IPS DF 4.7 (cell line): ENCODE measurements around the gene ARHGAP26.
A peak's percentile ranks its signal among the peaks of the same experiment; 100 is the strongest.

Source experiments
- DNase-seq: peaks from one replicate; pipeline ENCODE4 v3.0.0-alpha.2; 2013; ENCODE audit warnings: low spot score; ENCODE audit errors: extremely low read depth

The ARHGAP26 gene

DNA sequence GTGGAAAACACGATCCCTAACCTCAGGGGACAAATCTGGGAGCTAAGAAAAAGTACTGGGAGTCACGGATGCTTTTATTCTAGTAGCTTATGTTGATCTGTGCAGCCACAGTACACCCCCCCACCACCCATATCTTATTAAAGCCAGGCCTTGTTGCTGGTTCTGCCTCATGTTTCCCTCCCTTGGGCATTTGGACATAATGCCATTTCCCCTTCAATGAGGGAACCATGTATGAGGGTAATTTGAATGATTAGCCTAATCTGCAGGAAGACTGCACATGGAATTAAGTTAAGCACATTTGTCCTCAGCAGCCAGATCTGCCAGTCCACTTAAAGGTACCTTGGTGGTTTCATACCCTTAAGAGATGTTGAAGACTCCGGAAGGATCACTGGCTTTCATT lies 102.0 kb downstream of the ARHGAP26 start:
- DNase-seq: no peak

DNA sequence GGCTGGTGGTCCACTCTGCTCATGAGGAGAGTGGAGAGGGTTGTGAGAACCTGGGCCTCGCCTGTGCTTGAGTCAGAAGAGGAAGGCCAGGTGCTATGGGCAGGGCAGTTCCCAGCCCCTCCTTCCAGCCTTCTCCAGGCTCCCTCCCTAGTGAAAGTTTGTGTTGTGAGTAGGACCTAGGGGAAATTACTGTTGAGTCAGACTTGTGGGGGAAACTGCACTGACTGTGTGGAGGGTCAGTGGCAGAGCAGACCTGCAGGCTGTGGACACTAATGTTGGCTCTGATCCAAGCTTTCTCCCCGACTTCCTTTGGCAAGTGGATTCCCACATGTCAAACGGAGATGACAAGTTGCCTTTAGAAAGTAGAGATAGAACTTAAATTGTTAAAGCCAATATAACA lies 102.6 kb downstream of the ARHGAP26 start:
- DNase-seq: no peak

DNA sequence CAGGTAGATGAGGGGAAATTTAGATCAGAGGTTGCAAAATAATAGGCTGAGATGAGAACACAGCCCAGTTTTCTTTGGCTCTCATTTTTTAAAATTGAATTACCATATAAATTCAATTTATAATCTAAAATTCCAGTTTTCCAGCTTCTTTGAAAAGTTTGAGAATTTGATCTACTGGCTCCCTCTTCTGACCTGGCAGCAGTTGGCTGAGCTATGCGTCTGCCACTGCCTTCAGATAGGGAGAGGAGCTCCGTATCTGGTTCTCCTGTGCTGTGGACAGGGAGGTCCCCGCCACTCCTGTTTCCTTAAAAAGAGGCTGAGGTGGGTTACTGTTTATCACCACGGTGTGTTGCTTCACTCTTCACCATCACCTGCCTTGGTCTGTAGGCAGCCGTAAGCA lies 103.7 kb downstream of the ARHGAP26 start:
- no peak for DNase-seq

DNA sequence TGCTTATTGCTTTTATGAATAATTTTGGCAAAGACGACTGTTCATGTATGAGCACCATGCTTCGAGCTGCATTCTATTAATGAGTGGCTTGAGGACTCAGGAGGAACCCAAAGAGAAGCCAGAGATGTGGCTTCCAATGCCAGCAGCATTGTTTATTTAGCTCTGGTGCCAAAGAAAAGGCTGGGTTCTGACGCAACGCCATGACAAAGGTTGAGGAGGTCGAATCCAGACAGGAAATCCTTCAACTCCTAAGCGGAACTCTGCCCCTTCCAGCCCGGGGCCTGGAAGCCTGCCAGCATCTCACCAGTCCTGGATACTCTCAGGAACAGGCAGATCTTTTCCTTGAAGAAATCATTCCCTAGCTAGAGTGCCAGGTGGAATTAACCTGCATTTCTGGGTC lies 104.4 kb downstream of the ARHGAP26 start:
- no peak for DNase-seq

DNA sequence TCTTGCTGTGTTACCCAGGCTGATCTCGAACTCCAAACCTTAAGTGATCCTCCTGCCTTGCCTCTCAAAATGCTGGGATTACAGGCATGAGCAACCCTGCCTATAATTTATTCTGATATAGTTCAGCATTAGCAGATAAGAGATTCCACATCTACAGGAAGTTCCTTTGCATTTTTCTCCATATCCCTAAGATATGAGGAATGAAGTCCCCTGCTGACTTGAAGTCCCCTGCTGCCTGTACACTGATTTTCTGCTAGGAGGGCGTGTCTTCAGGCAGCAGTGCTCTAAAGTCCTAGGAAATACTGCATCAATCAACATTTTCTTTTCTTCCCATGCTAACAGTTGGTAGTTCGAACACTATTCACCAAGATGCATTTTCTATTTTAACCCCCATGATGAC lies 105.8 kb downstream of the ARHGAP26 start:
- DNase-seq: no peak

DNA sequence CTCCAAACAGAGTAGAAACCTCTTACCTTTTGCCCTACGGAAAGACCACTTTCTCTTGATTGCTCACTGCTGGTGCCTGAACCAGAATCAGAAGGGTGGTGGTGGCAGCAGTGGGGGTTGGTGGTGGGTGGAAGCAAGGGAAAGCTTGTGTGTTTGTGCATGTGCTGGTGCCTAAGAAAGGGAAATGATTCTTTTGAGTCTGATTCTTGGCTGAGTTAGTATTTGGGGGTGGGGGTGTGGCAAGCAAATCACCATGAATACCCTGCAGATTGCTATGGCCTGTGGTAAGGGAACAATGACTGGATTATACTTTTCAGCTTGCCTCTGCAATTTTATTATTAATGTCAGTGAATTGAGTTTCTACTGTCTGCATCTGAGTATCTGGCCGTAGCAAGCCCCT lies 106.6 kb downstream of the ARHGAP26 start:
- DNase-seq: no peak

DNA sequence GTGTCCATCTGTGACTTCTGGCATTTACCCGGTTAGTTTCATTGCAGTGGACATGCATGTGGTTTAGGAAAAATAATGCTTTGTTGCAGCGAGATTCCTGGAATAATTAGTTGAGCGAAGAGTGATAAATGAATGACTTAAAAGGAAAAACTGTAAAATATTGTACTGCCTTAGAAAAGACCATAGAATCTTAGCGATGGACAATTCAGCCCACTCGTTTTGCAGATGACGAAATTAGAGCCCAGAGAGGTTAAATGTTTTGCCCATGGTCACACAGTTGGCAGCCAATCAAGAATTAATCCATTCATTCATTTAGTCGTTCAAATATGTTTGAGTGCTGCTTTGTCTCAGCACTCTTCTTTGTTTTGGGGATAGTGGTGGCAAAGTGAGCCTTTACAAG lies 107.9 kb downstream of the ARHGAP26 start:
- DNase-seq: no peak

DNA sequence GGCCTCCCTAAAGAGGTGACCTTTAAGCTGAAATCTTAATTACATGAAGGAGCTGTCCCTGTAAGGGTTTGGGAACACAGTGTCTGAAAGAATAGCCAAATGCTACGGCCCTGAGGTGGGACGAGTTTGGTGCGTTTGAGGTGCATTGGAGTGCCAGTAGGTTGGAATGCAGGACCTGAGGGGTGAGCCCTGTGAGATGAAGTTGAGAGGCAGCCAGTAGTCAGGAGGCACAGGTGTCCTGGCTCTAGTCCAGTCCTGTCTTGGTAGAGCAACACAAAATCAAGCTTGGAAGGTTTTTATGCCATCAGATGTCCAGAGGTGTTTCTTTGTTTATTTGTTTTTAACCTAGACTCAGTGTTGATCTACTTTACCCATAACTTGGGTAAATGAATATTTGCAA lies 108.5 kb downstream of the ARHGAP26 start:
- no peak for DNase-seq

DNA sequence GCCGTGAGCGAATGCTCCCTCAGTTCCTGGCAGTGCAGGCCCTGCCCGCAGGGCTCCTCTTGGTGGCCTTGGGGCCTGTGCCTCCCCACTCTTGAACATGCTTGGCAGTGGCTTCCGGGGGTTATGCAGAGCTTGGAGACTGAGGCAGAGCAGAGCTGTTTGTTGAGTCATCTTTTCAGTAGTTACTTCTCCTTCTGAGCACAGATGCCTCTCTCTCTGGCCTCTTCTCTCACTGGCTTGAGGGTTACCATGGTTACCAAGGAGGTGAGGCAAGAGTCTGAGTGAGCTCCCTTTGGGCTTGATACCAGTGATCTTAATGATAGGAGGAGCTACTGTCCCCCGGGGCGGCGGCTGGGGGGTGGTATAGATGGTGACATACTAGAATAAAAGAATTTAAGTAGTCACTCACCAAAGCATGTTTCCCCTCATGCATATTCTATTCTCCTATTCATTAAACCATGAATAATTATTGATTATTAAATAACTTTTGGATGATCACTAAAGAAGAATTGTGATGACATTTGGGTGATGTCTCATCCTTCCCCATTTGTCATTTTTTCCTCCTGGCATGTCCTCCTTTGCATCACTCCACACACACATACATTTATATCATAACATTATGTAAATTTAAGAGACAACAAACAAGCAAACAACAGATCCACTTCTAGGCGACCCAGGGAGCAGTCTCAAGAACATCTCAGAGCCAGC lies 111.1 kb downstream of the ARHGAP26 start:
- DNase-seq: no peak

DNA sequence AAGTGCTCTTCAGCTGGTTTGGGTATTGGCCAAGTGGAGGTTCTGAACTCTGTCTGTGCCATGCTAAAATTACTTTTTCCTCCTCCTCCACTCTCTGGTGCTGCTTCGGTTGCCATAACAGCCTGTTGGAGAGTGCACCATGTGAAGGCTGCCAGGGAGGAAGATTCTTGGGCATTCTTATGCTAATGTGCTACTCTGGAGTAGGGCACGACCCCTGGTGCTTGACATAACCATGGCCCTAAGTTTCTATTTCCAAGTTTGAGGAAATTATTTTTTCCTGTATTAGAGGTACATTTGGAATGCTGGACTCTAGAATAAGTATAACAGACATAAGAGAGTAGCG lies 111.6 kb downstream of the ARHGAP26 start:
- DNase-seq: no peak

DNA sequence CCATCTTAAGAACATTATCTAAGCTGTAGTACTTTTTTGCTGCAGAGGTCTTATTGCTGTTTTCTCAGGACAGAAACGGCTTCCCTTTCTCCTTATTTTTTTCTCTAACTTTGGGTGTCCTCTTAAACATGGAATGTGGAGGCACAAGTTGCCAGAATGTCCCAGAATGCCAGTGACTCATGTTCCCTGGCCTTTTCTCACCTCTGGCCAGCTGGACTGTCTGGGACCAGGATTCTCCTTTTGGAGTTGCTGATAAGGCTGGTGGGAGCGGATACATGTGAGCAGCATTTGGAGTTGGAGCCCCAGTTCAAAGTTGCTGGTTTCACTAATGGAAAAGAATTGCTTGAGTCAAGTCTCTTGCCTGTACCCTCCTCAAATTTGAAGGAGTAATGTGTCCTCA lies 112.8 kb downstream of the ARHGAP26 start:
- DNase-seq: no peak

DNA sequence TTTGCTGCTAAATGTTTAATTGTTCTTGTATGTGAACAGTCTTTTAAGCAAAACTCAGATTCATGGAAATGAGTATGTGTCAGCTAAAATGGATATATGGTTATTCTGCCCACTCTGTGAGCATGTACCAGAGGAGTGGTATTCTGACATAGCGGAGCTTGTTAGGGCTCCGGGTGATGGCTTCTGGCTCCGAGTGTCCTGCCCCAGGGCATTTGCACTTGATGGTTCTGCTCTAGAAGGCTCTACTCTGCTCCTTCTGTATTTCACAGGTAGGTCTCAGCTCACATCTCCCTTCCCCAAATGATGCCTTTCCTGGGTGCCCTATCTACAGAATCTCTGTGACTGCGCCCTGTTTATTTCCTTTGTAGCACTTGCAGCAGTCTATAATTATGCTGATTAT lies 113.3 kb downstream of the ARHGAP26 start:
- no peak for DNase-seq

DNA sequence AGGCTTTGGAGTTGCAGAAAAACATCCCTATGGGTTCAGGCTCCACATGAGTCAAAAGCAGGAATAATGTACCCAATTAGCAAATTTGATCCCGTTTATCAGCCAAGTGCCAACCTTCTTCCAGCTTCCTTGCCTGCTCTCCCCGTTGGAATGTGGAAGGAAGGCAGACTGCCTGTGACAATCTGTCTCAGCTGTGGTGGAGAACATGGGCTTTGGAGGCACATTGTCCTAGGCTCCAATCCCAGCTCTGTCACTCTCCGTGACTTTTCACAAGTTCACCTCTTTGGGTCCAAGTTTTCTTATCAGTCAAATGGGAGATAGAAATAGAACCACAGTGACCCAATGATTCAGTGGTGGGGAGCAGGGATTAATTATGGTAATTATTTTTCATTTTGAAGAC lies 113.9 kb downstream of the ARHGAP26 start:
- DNase-seq: no peak

DNA sequence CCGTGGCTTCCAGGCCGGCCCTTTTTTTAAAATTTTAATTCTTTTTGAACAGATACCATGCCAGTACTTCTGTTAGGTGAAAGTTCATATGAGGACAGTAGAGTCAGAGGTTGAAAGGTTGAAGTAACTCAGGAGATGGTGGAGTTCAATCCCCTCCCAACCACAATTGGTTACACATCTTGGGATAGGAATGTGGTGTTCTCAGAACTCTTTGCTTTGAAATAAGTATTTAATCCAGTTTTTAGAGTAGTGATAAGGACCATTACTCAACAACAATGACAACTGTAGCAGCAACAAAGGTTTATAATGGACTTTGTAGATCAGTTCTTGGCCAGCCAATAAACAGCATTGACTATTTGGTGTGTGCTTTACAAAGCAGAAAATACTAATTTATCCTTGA lies 116.0 kb downstream of the ARHGAP26 start:
- no peak for DNase-seq

DNA sequence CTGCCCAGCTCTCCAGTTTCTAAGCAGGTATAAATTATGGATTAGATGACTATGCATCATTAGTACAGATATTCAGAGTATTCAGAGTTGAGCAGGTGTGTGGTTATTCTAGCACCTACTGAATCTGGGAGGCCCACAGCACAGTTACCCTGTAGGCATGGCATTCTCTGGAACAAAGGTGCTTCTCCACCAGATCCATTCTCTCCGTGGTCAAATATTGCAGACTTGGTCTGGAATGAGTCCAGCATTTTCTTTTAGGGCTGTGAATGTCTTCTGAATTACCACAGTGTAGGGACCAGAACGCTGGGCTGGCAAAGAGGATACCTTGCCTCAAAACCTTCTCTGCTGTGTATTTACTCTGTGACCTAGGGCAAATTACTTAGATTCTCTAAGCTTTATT lies 116.8 kb downstream of the ARHGAP26 start:
- no peak for DNase-seq

DNA sequence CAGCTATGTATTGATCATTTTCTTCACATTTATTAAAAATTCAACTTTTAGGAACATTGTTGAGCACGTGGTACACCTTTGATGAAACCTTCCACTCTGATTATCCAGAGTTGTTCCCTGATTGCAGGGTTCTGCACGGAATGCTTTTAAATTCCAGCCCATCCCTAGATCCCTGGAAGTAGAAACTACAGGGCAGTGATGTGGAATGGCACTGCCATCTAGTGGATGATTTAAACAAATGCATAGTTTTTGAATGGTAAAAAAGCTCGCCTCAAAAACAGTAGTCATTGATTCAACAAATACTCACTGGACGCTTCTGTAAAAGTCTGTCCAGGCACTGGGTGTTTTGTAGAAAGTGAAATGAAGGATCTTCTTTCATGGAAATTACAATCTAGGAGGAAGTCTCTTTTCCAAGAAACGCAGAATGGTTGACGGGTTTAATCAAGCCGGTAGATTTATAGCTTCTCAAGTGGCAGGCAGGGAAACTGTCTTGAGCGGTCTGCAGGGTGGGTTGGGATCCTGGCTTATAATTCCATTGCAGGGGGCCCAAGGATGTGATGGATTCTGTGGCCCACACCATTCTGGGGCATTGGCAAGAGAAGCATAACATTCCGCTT lies 118.4 kb downstream of the ARHGAP26 start:
- no peak for DNase-seq

DNA sequence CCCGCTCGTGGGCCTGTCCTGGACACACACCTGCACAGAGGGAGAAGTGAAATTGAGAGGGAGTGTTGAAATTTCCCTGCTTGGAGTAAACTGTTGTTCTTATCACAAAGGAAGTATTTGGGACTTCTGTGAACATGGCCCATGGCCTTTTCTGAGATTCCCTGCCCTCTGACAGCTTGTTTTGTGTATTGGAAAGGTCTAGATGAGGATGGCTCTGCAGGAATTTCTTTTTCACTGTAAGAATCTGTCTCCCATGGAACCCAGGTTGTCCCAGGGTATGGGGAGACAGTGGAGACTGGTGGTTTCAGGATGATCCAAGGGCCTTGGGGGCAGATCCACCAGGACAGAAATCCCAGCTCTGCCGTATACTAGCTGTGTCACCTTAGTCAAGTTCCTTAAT lies 121.8 kb downstream of the ARHGAP26 start:
- DNase-seq: no peak

DNA sequence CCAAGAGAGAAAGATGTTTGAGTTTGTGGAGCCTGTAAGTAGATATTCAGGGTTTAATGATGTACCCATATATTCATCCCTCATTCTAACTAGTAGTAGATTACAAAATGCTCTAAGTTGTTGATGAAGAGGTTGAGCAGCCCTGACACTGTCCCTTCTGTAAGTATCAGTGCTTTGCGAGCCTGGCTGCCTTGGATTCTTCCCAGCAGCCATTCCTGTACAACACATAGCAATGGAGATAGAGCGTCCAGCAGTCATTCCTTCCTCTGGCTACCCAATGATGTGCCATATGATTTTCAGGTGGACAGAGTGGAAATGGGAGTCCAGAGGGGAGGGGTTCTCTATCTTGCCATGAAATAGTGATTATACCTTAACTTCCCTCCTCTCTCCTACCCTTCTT lies 124.1 kb downstream of the ARHGAP26 start:
- no peak for DNase-seq

DNA sequence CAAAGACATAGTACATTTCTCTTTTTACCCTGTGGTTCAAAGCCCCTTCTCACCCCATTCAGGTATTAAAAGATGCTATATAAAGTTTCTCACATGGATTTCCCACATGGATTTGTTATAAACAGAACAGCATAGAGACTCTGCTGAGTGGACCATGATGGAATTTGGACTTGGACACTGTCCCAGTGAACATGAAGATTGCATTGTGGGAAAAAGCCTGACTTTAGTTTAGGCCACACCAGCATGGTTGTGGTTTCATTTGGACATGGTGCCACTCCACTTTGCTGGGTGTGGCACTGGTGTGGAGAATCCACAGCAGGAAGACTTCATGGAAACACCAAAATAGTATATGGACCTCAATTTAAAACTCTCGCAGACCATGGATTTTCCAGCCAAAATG lies 124.6 kb downstream of the ARHGAP26 start:
- DNase-seq: no peak

DNA sequence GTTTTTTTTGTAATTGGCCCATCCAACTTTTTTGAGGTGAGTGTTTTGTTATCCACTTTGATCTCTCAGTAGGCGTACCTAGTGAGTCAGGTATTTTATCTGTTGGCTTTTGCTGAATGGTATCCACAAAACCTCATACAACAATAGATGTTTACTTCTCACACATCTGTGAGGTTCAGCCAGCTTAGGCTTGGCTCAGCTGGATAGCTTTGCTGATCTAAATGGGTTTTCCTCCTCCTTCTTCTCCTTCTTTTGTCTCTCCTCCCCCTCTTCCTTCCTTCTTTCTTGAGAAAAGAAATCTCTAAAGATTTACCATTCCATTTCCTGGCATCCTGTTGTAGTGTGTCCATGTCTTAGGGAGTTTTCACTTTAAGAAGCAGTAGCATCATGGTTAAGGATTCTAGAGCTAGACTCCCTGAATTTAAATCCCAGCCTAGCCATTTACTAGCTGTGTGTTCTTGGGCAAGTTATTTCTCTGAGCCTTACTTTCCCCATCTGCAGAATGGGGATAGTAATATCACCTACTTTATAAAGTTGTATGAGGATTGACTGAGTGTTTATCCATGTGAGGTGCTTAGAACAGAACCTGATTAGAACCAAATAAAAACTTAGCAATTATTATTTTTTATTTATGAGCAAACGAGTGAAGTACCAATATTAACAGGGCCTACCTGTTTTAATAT lies 126.3 kb downstream of the ARHGAP26 start:
- peak; percentile 56 for DNase-seq

DNA sequence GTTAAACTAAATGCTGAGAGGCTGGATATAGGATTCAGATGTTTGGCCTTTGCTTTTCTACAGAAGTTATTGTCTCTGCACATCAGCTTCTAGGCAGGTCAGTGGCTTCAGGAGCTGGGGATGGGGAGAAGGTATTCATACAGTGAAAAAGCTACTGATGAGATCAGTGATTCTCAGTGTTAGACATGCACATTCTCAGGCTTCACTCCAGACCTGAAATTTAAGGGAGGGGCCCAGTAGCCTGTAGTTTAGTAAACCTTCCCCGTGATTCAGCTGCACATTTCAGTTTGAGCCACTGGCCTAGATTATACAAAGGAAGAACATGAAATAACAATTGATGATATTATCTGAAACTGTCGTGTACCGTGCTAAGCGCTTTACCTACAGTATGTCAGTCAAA lies 127.2 kb downstream of the ARHGAP26 start:
- no peak for DNase-seq

DNA sequence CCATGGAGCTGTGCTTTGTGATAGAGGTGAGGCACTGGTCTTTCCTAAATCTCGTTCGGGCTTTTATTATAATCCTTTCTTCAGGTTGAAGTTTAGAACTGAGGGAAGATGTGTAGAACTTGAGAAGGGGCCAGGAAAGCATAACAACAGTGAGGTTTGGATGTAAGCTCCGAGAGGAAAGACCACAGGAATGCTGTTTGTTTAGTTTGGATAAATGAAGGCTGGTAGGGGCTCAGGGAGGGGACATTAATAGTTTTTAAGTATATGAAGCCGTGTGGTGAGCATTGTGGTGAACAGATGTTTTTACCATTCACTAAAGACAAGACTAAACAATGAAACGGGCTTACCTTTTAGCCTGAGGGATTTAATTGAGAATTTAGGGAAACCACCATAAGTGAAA lies 130.8 kb downstream of the ARHGAP26 start:
- DNase-seq: no peak
